Hepatocyte (in vitro differentiated cells): Measurements from ENCODE around the gene DDX10. TPM values are rescaled to one million over a fixed set of nuclear protein-coding genes. Genes with fewer than 3 reads are reported as not detected.
A peak's percentile ranks its signal among the peaks of the same experiment; 100 is the strongest.

Source experiments
- DNase-seq: peaks from one replicate; pipeline ENCODE4 v3.0.0-alpha.2; 2016; ENCODE audit warnings: low spot score
- H2AFZ ChIP-seq: fragments of 200-600 bp; sonication (generic); 2 replicates; pipeline ENCODE4 v1.6.0; 2016; ENCODE audit warnings: antibody characterized with exemption, mild to moderate bottlenecking
- H3K27ac ChIP-seq: fragments of 200-600 bp; sonication (generic); 2 replicates; pipeline ENCODE4 v1.5.1; 2016; ENCODE audit warnings: mild to moderate bottlenecking
- H3K27me3 ChIP-seq: fragments of 200-600 bp; sonication (generic); 2 replicates; pipeline ENCODE4 v1.6.1; 2016
- H3K36me3 ChIP-seq: fragments of 200-600 bp; sonication (generic); replicated peaks from 2 replicates; pipeline ENCODE4 v1.5.1; 2016; ENCODE audit warnings: low read depth; ENCODE audit not compliant: insufficient read depth
- H3K4me1 ChIP-seq: fragments of 200-600 bp; sonication (generic); 2 replicates; pipeline ENCODE4 v1.5.1; 2016; ENCODE audit warnings: mild to moderate bottlenecking, moderate library complexity; ENCODE audit not compliant: insufficient read depth
- H3K4me2 ChIP-seq: fragments of 200-600 bp; sonication (generic); 2 replicates; pipeline ENCODE4 v1.6.0; 2016
- H3K4me3 ChIP-seq: fragments of 200-600 bp; sonication (generic); 2 replicates; pipeline ENCODE4 v1.5.1; 2016; ENCODE audit warnings: mild to moderate bottlenecking
- H3K79me2 ChIP-seq: fragments of 200-600 bp; sonication (generic); 2 replicates; pipeline ENCODE4 v1.6.0; 2017; ENCODE audit warnings: mild to moderate bottlenecking
- H3K9me2 ChIP-seq: fragments of 200-600 bp; sonication (generic); replicated peaks from 2 replicates; pipeline ENCODE4 v1.6.0; 2017; ENCODE audit warnings: mild to moderate bottlenecking; ENCODE audit not compliant: insufficient read depth
- H3K9me3 ChIP-seq: fragments of 200-600 bp; sonication (generic); 2 replicates; pipeline ENCODE4 v1.5.1; 2016; ENCODE audit warnings: low read depth, mild to moderate bottlenecking
- H4K20me1 ChIP-seq: fragments of 200-600 bp; sonication (generic); 2 replicates; pipeline ENCODE4 v1.6.0; 2016; ENCODE audit warnings: mild to moderate bottlenecking; ENCODE audit not compliant: insufficient read depth, poor library complexity, severe bottlenecking
- CTCF ChIP-seq: fragments of 200-600 bp; sonication (generic); IDR thresholded peaks from 2 replicates; pipeline ENCODE4 v1.5.1; 2016; ENCODE audit warnings: antibody characterized with exemption, mild to moderate bottlenecking; ENCODE audit not compliant: poor library complexity
- EZH2 ChIP-seq: fragments of 200-600 bp; sonication (generic); IDR thresholded peaks from 2 replicates; pipeline ENCODE4 v1.6.1; 2016; ENCODE audit warnings: antibody characterized with exemption, mild to moderate bottlenecking, borderline replicate concordance
- EZH2phosphoT487 ChIP-seq: fragments of 200-600 bp; sonication (generic); IDR thresholded peaks from one replicate; pipeline ENCODE4 v1.6.1; 2018; ENCODE audit warnings: antibody characterized with exemption, mild to moderate bottlenecking, low read depth, moderate library complexity; ENCODE audit not compliant: unreplicated experiment, severe bottlenecking
- WGBS: methylation state at CpG from one replicate; pipeline ENCODE4 v1.1.6; 2016; ENCODE audit warnings: low lambda C conversion rate; ENCODE audit errors: missing lambda C conversion rate; 5-methylcytosine and 5-hydroxymethylcytosine counted together
- polyA plus RNA-seq: library from polyadenylated mRNA; unstranded; fragments of >200 nt; fragmentation: Nextera tagmentation; extraction: Ambion mirVana; gene quantifications from 2 replicates; pipeline ENCODE4 v1.2.1, GENCODE V29; 2016
- total RNA-seq: library from RNA; depleted of rRNA; stranded (reverse); fragments of >200 nt; gene quantifications from 2 replicates; pipeline ENCODE4 v1.2.3, GENCODE V29; 2014

DDX10 gene
- 13.9 and 17.2 TPM in 2 replicates for total RNA-seq
- 9.6 and 14.5 TPM in 2 replicates for polyA plus RNA-seq

DNA sequence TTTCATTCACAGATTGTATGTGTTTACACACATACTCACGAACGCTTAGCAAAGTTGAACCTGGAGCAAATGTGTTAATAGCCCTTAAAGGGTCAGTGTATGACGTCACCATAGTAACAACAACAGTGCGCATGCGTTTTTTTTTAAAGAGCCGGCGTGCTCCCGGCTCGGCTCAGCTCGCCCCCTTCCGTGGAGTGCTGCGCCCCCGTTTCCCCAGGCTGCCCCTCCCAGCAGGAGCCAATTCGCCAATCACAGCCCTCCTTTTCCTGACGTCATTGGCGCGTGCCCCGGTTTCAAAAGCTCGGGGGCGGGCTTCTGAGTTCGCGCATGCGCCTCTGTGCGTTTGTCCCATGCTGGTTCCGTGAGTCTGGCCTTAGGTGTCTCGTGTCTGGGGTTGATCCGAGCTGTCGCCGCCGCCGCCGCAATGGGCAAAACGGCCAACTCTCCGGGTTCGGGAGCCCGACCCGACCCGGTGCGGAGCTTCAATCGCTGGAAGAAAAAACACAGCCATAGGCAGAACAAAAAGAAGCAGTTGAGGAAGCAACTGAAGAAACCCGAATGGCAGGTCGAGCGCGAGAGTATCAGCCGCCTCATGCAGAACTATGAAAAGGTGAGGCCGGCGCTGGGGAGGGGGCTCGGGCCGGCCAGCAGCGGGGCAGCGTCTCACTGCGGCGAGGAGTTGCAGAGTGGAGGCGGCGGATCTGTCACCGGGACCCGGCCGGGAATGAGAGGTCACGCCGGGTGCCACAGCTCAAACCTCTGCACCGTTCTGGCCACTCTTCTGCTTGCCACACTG lies at the start of gene DDX10:
Gene DDX10 (plus strand): TSS at position 340 of the 796 bp plus-strand sequence. CDS start 85 bp downstream, at position 425.
- peaks cover 43% of the 10 kb centered on the region for H3K79me2 ChIP-seq
- peak; percentile 99 for DNase-seq
- no peaks in the 10 kb centered on the region for H4K20me1 ChIP-seq

GRCh38 chr11:108616549-108616948 lies 48.3 kb upstream of the DDX10 start:
- no peak overlapping the region for H3K27ac ChIP-seq
- no peak overlapping the region for H2AFZ ChIP-seq
- H3K4me2 ChIP-seq: no peak overlapping the region
- WGBS: 72% methylated on average over 3 of the region's 3 CpGs
- no peak overlapping the region for H3K4me3 ChIP-seq
- H3K79me2 ChIP-seq: no peaks in the 10 kb centered on the region
- peak; percentile 16 for DNase-seq
- H4K20me1 ChIP-seq: no peaks in the 10 kb centered on the region
- H3K4me1 ChIP-seq: no peaks in the 10 kb centered on the region
- no peaks in the 10 kb centered on the region for H3K9me2 ChIP-seq
- peaks cover 11% of the 10 kb centered on the region for H3K27me3 ChIP-seq
- H3K36me3 ChIP-seq: no peaks in the 10 kb centered on the region
- H3K9me3 ChIP-seq: no peaks in the 10 kb centered on the region
- TF ChIP-seq EZH2phosphoT487 (no peak), CTCF (no peak), EZH2 (no peak)

More for the DNA sequence above, at the start of gene DDX10:
- peak within 1 kb of the TSS; percentile 43 for H3K4me3 ChIP-seq
- peaks cover 6% of the 10 kb centered on the region for H3K4me1 ChIP-seq
- WGBS: 1% methylated on average over 59 of the region's 61 CpGs
- H3K27ac ChIP-seq: peak within 1 kb of the TSS; percentile 56
- H3K9me2 ChIP-seq: no peaks in the 10 kb centered on the region
- TF ChIP-seq EZH2phosphoT487 (no peak), CTCF (peak; percentile 12)
- H2AFZ ChIP-seq: peak within 1 kb of the TSS; percentile 75
- no peaks in the 10 kb centered on the region for H3K36me3 ChIP-seq
- no peaks in the 10 kb centered on the region for H3K9me3 ChIP-seq
- H3K27me3 ChIP-seq: no peaks in the 10 kb centered on the region
- peak within 1 kb of the TSS; percentile 88 for H3K4me2 ChIP-seq

DNA sequence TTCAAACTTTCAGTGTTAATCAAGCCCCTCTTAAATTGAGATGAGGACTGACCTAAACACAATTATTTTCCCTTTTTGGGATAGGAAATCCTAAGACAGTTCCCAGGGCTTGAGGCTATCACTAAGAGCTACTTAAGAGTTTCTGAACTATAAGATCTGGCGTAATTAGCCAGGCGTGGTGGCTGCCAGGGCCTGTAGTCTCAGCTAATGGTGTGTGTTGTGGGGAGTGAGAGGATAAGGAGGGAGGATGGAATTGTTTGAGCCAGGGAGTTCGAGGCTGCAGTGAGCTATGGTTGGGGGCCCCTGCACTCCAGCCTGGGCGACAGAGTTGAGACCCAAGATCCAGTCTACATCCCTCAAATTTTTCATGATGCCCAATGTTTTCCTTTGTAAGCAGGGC lies 47.8 kb upstream of the DDX10 start:
- no peak overlapping the region for H3K27ac ChIP-seq
- no peaks in the 10 kb centered on the region for H3K9me2 ChIP-seq
- no peak overlapping the region for H3K4me3 ChIP-seq
- no peak overlapping the region for H3K4me2 ChIP-seq
- WGBS: 75% methylated on average over 4 of the region's 4 CpGs
- no peaks in the 10 kb centered on the region for H4K20me1 ChIP-seq
- H3K36me3 ChIP-seq: no peaks in the 10 kb centered on the region
- H2AFZ ChIP-seq: no peak overlapping the region
- H3K79me2 ChIP-seq: no peaks in the 10 kb centered on the region
- no peak for DNase-seq
- peaks cover 11% of the 10 kb centered on the region for H3K27me3 ChIP-seq
- H3K4me1 ChIP-seq: no peaks in the 10 kb centered on the region
- no peaks in the 10 kb centered on the region for H3K9me3 ChIP-seq
- TF ChIP-seq EZH2phosphoT487 (no peak), EZH2 (no peak), CTCF (no peak)
